Astrocyte (in vitro differentiated cells and primary cell): ENCODE results near the gene LRTM2.

Source experiments
- EZH2 ChIP-seq: IDR thresholded peaks from 2 replicates; pipeline ENCODE4 v1.6.1; 2012; ENCODE audit warnings: mild to moderate bottlenecking, low read length, inconsistent platforms; ENCODE audit not compliant: insufficient read depth
- TF ChIP-seq, protein P1 (sequence below): IDR thresholded peaks from 2 replicates; pipeline ENCODE4 v1.5.1; 2011; ENCODE audit warnings: low read depth, mild to moderate bottlenecking, inconsistent platforms, low read length, moderate library complexity; ENCODE audit not compliant: insufficient read depth

- TF ChIP-seq, protein P1, sequence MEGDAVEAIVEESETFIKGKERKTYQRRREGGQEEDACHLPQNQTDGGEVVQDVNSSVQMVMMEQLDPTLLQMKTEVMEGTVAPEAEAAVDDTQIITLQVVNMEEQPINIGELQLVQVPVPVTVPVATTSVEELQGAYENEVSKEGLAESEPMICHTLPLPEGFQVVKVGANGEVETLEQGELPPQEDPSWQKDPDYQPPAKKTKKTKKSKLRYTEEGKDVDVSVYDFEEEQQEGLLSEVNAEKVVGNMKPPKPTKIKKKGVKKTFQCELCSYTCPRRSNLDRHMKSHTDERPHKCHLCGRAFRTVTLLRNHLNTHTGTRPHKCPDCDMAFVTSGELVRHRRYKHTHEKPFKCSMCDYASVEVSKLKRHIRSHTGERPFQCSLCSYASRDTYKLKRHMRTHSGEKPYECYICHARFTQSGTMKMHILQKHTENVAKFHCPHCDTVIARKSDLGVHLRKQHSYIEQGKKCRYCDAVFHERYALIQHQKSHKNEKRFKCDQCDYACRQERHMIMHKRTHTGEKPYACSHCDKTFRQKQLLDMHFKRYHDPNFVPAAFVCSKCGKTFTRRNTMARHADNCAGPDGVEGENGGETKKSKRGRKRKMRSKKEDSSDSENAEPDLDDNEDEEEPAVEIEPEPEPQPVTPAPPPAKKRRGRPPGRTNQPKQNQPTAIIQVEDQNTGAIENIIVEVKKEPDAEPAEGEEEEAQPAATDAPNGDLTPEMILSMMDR = no peak
- no peak for TF ChIP-seq EZH2
Observed at GRCh38 chr12:1865284-1865866, 45.0 kb downstream of the LRTM2 start.
